Peyer's patch (tissue), 4 donors: ENCODE measurements around the gene FAM177B.

ENCODE experiments used
- POLR2A ChIP-seq, 2 donors: fragments of 450-650 bp; IDR thresholded peaks; one replicate each; pipeline ENCODE4 v1.5.1; 2017; ENCODE audit warnings: antibody characterized with exemption in 2 of 2, mild to moderate bottlenecking in 2 of 2, moderate library complexity in 2 of 2
- TF ChIP-seq, protein P1 (sequence below), 6 experiments: fragments of 450-650 bp in 4 of 6; fragments of 200-600 bp in 2 of 6; sonication (generic) in 1 of 6; IDR thresholded peaks; one replicate each; pipeline ENCODE4 v1.5.1; 2017 to 2019; ENCODE audit warnings: antibody characterized with exemption in 6 of 6, mild to moderate bottlenecking in 3 of 6, moderate library complexity in 1 of 6

DNA sequence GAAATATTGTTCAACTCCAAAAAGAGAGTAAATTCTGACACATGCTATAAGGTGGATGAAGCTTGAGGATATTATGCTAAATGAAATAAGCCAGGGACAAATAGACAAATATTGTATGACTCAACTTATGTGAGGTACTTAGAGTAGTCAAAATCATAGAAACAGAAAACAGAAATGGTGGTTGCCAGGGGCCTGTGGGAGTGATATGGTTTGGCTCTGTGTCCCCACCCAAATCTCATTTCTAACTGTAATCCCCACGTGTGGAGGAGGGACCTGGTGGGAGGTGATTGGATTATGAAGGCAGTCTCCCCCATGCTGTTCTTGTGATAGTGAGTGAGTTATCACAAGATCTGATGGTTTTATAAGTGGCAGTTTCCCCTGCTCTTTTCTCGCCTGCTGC lies 53.1 kb downstream of the FAM177B start:
- no peak for TF ChIP-seq POLR2A (IDR thresholded peaks at IDR 0.05)
- TF ChIP-seq, protein P1, sequence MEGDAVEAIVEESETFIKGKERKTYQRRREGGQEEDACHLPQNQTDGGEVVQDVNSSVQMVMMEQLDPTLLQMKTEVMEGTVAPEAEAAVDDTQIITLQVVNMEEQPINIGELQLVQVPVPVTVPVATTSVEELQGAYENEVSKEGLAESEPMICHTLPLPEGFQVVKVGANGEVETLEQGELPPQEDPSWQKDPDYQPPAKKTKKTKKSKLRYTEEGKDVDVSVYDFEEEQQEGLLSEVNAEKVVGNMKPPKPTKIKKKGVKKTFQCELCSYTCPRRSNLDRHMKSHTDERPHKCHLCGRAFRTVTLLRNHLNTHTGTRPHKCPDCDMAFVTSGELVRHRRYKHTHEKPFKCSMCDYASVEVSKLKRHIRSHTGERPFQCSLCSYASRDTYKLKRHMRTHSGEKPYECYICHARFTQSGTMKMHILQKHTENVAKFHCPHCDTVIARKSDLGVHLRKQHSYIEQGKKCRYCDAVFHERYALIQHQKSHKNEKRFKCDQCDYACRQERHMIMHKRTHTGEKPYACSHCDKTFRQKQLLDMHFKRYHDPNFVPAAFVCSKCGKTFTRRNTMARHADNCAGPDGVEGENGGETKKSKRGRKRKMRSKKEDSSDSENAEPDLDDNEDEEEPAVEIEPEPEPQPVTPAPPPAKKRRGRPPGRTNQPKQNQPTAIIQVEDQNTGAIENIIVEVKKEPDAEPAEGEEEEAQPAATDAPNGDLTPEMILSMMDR (IDR thresholded peaks at IDR 0.05), result no peak
